ENCODE measurements around the gene WDPCP. TPM values are rescaled to one million over a fixed set of nuclear protein-coding genes. Genes with fewer than 3 reads are reported as not detected.
A peak's percentile ranks its signal among the peaks of the same experiment; 100 is the strongest.

Gene WDPCP
- total RNA-seq, 1 donor, result 16.3 TPM

DNA sequence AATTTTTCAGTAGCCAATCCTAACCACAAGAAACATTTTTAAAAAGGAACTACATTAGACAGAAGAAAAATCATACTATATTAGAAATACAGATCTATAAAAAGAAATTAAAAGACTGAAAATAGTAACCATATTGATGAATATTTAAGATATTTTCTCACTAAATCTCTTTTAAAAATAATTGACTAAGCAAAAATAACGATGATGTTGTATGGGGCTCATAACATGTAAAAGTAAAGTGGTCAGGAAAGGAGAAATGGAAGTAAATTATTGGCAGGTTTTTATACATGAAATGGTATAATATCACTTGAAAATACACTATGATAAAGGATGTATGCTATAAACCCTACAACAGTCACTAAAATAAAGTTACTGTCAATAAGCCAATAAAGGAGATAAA, 5.4 kb downstream of the WDPCP start:
- Histone ChIP-seq H3K79me2 (ENCODE audit: insufficient read depth, low read length) (peaks cover 60% of the 10 kb centered on the region), H2AFZ (ENCODE audit: low read length) (no peak overlapping the region), H3K4me1 (ENCODE audit: insufficient read depth, low read length) (peaks cover 10% of the 10 kb centered on the region), H3K9me3 (ENCODE audit: low read depth, low read length) (no peaks in the 10 kb centered on the region), H4K20me1 (ENCODE audit: insufficient read depth, low read length) (no peaks in the 10 kb centered on the region), H3K4me3 (ENCODE audit: insufficient read depth, low read length) (no peak overlapping the region), H3K4me2 (ENCODE audit: insufficient read depth, low read length) (no peak overlapping the region), H3K27ac (ENCODE audit: low read depth, low read length) (no peak overlapping the region), H3K27me3 (ENCODE audit: insufficient read depth, low read length) (no peaks in the 10 kb centered on the region), H3K36me3 (ENCODE audit: insufficient read depth, low read length) (no peaks in the 10 kb centered on the region)
- TF ChIP-seq CTCF (IDR thresholded peaks at IDR 0.05; ENCODE audit: extremely low read depth, low read depth, low read length), result no peak
- DNase-seq (ENCODE audit: insufficient read length, low spot score, missing footprints), result no peak

GRCh38 chr2:63581298-63581961, 6.8 kb downstream of the WDPCP start:
- Histone ChIP-seq H3K36me3 (ENCODE audit: insufficient read depth, low read length) (no peaks in the 10 kb centered on the region), H3K4me2 (ENCODE audit: insufficient read depth, low read length) (peak overlapping the region; percentile 9), H3K27me3 (ENCODE audit: insufficient read depth, low read length) (no peaks in the 10 kb centered on the region), H3K4me3 (ENCODE audit: insufficient read depth, low read length) (no peak overlapping the region), H3K9me3 (ENCODE audit: low read depth, low read length) (no peaks in the 10 kb centered on the region), H3K27ac (ENCODE audit: low read depth, low read length) (peak overlapping the region; percentile 63), H2AFZ (ENCODE audit: low read length) (peak overlapping the region; percentile 2), H3K79me2 (ENCODE audit: insufficient read depth, low read length) (peaks cover 48% of the 10 kb centered on the region), H4K20me1 (ENCODE audit: insufficient read depth, low read length) (no peaks in the 10 kb centered on the region), H3K4me1 (ENCODE audit: insufficient read depth, low read length) (peaks cover 4% of the 10 kb centered on the region)
- peak; percentile 41 for DNase-seq (ENCODE audit: insufficient read length, low spot score, missing footprints)
- TF ChIP-seq CTCF (IDR thresholded peaks at IDR 0.05; ENCODE audit: extremely low read depth, low read depth, low read length), result no peak

GRCh38 chr2:63580651-63581297, 7.5 kb downstream of the WDPCP start:
- Histone ChIP-seq H3K79me2 (ENCODE audit: insufficient read depth, low read length) (peaks cover 47% of the 10 kb centered on the region), H3K36me3 (ENCODE audit: insufficient read depth, low read length) (no peaks in the 10 kb centered on the region), H4K20me1 (ENCODE audit: insufficient read depth, low read length) (no peaks in the 10 kb centered on the region), H3K27ac (ENCODE audit: low read depth, low read length) (peak overlapping the region; percentile 63), H3K27me3 (ENCODE audit: insufficient read depth, low read length) (no peaks in the 10 kb centered on the region), H2AFZ (ENCODE audit: low read length) (peak overlapping the region; percentile 2), H3K4me1 (ENCODE audit: insufficient read depth, low read length) (peaks cover 4% of the 10 kb centered on the region), H3K4me3 (ENCODE audit: insufficient read depth, low read length) (no peak overlapping the region), H3K9me3 (ENCODE audit: low read depth, low read length) (no peaks in the 10 kb centered on the region), H3K4me2 (ENCODE audit: insufficient read depth, low read length) (peak overlapping the region; percentile 9)
- DNase-seq (ENCODE audit: insufficient read length, low spot score, missing footprints), result peak; percentile 51
- no peak for TF ChIP-seq CTCF (IDR thresholded peaks at IDR 0.05; ENCODE audit: extremely low read depth, low read depth, low read length)

- peaks cover 36% of the 10 kb centered on the region for H3K79me2 ChIP-seq (ENCODE audit: insufficient read depth, low read length)
- no peak overlapping the region for H3K27ac ChIP-seq (ENCODE audit: low read depth, low read length)
- H3K4me3 ChIP-seq (ENCODE audit: insufficient read depth, low read length), result no peak overlapping the region
- H3K36me3 ChIP-seq (ENCODE audit: insufficient read depth, low read length), result no peaks in the 10 kb centered on the region
- TF ChIP-seq CTCF (IDR thresholded peaks at IDR 0.05; ENCODE audit: extremely low read depth, low read depth, low read length), result no peak
- H2AFZ ChIP-seq (ENCODE audit: low read length), result no peak overlapping the region
- no peaks in the 10 kb centered on the region for H3K27me3 ChIP-seq (ENCODE audit: insufficient read depth, low read length)
- DNase-seq (ENCODE audit: insufficient read length, low spot score, missing footprints), result no peak
- peaks cover 4% of the 10 kb centered on the region for H3K4me1 ChIP-seq (ENCODE audit: insufficient read depth, low read length)
- H4K20me1 ChIP-seq (ENCODE audit: insufficient read depth, low read length), result no peaks in the 10 kb centered on the region
- H3K9me3 ChIP-seq (ENCODE audit: low read depth, low read length), result no peaks in the 10 kb centered on the region
- no peak overlapping the region for H3K4me2 ChIP-seq (ENCODE audit: insufficient read depth, low read length)
Observed at GRCh38 chr2:63578767-63579166, 9.5 kb downstream of the WDPCP start.
